HG03558 (cell line): Measurements from ENCODE around the gene PRCC.

Source experiments
- ATAC-seq: cut with Tn5 transposase; IDR thresholded peaks from one replicate; pipeline ENCODE4 v1.9.1; 2021; ENCODE audit warnings: moderate number of reproducible peaks; ENCODE audit not compliant: unreplicated experiment; ENCODE audit errors: extremely low read depth

Gene PRCC

GRCh38 chr1:156839426-156840109 is 72.2 kb downstream of the PRCC start:
- ATAC-seq: no peak

DNA sequence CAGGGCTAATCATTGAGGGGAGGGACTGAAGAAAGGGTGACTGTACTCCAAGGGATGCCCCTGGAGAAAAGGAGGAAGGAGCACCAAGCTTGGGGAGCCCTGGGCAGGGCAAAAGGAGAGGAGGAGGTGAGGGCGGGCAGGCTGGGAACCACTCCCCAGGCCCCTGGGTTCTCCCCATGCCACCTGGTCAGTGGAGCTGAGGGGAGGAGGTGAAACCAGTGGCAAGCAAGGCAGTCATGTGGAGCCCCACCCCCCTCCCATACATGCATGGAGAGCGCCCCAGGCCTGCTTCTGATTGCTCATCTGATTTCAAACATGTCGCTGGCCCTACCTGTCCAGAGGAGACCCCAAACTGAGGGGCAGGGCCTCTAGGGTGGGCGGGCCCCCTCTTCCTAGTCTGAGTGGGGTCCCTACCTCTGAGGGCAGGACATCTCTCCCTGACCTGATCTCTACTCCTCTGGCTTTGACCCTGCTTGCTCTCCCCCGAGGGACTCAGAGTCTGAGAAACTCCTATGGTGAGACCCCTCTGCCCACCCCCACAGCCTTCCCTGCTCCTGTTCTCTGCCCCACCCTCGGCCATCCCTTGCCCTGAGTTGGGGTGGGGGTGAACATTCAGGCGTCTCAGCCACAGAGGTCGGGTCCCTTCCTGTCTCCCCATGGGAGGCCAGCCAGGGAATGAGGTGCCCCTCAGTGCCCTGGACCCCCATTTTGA is 73.0 kb downstream of the PRCC start:
- ATAC-seq: no peak

- no peak for ATAC-seq
Measured at GRCh38 chr1:156840898-156841279, 73.6 kb downstream of the PRCC start.

DNA sequence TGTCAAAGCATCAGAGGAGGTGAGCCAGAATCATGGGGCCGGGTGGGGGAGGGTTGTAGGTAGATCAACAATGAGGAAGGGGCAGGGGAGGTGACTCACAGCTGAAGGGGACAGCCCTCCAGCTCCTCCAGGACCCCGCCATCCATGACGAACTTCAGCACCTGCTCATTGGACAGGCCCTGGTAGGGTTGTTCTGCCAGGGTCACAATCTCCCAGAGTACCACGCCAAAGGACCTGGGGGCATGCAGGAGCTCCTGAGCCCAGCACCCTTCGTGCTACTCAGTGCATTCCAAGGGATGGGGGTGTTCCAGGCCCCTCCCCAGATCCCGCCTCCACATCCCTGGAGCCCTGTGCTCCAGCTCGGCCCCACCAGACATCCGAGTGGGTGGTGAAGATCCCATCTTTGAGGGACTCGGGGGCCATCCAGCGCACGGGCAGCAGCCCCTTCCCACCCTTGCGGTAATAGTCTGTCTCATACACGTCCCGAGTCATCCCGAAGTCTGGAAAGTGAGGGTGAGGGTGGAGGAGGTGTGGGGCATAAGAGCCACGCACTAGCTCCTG is 74.0 kb downstream of the PRCC start:
- no peak for ATAC-seq

DNA sequence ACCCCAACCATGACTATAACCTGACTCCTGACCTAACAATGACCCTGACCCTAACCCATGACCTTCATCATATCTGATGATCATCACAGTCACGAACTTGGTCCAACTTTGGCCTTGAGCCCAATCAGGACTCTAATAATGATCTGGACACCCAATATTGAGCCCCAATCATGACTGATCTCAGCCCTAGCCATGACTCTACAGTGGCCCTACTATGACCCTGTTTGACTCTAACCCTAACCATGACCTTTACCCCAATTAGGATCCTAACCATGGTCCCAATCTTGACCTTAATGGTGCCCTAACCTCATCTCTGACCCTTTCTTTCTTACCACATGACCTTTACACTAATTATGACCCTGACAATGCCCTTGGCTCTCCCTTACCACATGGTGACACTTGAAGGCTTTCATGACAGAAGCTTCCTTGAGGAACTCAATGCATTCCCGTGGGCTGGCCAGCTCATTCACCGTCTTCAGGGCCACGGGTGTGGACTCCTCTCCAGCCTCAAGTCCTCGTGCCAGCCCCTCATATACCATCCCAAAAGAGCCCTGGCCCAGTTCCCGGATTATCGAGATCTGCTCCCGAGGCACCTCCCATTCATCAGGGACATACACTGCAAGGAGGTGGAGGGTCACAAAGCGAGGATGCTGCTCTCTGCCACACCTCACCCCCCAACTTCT is 75.4 kb downstream of the PRCC start:
- no peak for ATAC-seq

DNA sequence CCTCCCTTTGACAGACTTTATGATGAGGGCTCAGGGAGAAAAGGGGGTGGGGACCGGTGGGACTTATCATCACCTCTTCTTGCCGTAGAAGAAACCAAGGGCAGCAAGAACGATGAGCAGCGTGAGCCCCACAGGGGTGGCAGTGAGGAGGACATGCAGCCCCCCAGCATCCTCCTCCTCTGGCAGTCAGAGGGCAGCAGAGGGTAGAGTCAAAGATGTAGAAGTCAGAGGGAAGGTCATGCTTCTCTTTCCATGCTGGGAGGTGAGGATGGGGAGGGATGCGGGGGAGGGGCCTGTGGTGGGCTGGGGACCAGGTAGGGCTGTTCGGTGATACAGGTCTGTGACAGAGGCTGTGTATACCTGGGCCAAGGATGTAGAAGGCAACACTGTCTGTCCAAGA is 76.8 kb downstream of the PRCC start:
- no peak for ATAC-seq

DNA sequence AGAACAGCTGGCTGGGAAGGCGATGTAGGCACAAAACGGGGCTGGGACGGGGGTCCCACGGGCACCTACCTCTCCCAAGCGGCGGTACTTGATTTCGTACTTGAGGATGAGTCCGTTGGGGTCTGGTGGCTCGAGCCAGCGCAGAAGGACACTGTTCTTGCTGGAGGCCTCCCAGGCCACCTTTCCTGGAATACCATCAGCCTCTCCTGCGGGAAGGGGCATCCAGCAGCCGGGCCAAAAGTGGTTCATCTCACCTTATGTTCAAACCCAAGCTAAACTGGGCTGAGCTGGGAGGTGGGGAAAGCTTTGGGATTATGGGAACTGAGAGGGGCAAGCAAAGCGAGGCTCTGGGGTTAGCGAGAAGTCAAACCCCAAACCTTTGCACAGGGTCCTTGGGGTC is 77.3 kb downstream of the PRCC start:
- no peak for ATAC-seq

DNA sequence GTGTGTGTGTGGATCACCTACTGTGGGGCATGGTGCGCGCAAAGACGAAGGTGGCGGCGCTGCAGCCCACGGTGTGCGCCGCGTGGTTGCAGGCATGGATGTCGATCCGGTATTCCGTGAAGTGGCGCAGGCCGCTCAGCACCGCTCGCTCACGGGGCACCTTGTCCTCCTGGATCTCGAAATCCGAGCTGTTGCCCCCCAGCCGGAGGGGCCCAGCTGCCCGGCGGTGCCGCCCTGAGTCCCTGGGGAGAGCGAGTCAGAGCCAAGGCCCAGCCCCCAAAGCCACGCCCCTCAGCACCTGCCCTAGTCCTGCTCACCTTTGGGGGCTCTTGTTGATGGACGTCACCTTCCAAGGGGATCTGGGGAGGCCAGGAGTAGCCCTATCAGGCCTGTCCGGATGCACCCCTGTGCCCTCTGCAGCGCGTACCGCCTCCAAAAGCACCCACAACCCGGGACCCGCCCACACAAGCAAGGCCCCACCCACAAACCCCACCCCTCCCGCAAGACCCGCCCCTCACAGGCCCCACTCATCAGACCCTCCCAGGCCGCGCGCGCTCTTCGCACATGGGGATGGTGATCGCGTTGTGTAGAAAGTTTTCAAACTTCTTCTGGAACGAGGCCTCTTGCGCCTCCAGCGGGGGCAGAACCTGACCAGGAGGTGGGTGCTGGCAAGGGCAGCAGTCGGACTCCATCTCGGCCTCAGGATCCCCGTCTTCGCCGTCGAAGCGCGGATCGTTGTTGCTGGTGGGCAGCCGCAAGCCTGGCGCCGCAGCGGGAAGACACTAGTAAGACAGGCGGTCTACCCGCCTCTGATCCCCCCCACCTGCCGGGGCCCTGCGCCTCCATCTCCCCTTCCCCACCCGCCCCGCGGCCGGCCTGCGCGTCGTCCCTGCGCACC is 78.0 kb downstream of the PRCC start:
- ATAC-seq: no peak

- ATAC-seq: no peak
Measured at GRCh38 chr1:156845953-156846545, 78.7 kb downstream of the PRCC start.

DNA sequence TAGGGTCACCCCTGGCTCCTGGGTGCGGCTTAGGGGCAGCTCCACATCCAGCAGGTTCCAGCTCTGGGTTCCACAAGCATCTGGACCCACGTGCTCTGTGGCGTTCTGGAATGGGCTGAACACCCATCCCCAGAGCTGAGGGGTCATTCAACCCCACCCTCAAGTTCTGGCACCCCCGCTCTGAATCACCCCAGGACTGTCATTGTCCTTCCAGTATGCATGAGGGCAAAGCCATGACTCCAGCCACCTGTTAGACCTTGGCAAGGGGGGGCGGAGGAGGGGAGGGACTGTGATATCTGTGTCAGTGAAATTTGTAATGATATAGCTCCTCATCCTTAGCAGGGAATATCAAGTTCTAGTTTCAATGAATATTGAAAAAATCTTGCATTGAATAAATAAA is 79.3 kb downstream of the PRCC start:
- ATAC-seq: no peak

DNA sequence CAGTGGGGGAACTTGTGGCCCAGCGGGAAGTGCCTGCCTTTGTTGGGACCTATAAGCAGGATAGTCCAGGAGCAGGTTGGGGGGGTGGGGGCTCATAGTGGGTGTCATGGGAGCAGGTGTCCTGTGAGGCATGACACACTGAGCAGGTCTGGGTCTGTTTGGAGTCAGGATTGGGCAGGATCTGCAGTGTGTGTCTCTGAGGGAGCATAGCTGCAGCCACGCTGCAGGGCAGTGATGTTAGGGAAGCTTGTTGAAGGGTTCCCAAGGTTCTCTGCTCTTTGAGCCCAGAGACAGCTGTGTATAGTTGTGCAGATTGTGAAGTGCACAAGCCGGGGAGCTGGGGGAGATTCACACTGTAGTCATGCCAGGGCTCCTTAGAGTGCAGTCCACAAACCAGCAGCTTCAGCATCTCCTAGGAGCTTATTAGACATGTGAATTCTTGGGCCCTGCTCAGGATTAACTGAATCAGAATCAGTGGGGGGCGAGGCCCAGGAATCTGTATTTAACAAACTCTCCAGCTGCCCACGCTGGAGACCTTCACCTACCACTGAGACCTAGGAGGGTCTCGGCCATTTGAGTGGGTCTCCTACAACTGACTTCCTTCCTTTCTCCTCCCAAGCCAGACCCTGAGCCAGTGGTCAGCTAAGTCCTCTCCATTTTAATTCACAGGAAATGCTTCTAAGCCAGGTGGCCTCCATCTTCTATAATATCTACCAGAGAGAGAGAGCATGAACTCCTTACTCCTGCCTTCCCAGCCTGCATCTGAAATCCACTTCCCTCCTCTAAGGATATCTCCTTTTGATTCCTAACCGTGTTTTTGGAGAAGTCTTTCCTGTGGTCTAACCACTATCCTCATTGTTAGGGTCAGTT is 80.5 kb downstream of the PRCC start:
- ATAC-seq: no peak

DNA sequence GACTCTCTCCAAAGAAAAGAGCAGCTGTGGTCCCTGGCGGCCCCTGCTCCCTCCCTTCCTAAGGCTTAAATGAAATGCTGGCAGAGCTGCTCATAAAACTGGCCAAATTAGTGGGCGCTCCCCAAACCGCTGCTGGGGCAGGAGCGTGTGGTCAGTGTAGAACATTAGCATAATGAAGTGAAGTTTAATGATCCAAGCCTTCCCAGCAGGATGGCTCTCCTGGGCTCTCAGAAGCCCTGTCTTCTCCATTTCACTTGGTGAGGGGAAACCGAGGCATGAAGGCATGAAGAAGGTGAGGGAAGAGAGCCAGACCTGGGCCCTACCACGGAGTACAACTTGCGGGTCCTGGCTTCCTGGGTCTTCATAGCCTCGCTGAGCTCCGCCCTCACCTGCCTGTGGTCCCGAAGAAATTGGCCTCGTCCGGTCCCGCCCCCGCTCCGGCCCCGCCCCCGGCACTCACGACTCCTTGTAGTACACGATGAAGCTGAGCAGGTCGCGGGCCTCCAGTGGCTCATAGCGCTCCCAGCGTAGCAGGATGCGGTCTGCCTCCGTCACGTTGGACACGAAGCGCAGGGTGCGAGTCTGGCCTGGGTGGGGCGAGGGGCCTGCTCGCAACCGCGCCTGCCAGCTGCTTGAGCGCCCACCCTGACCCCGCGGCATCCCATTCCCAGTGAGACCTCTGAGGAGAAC is 81.3 kb downstream of the PRCC start:
- no peak for ATAC-seq

GRCh38 chr1:156849151-156849496 is 81.8 kb downstream of the PRCC start:
- no peak for ATAC-seq
